GM12874 (cell line): ENCODE results near the gene LCN12.

Experiments
- TF ChIP-seq, protein P1 (sequence below): IDR thresholded peaks from 2 replicates; pipeline ENCODE4 v1.5.1; 2011; ENCODE audit warnings: low read depth, mild to moderate bottlenecking, control low read depth, low read length, moderate library complexity; ENCODE audit not compliant: insufficient read depth

The LCN12 gene

DNA sequence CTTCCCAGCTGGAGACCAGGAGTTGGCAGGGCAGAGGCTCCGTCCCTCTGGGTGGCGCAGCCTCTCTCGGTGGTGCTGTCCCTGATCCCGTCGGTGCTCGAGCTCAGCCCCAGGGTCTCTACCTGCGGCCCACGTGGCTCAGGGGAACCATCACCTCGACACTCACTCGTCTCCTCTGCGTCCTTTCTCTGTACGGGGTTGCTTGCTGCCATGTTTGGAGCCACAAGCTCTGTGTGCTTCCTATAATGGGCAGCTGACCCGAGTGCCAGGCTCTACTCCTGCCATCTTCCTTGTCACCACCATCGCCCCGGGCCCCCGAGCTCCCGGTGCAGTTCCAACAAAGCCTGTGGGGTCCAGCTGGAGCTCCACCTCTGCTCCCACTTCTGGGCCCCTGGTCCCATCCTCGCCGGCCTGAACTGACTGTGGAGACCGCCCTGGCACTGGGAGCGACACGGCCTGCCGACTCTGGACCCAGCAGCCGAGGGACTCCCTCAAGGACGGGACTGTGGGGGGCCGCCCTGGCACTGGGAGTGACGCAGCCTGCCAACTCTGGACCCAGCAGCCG lies 12.6 kb upstream of the LCN12 start:
- TF ChIP-seq, protein P1, sequence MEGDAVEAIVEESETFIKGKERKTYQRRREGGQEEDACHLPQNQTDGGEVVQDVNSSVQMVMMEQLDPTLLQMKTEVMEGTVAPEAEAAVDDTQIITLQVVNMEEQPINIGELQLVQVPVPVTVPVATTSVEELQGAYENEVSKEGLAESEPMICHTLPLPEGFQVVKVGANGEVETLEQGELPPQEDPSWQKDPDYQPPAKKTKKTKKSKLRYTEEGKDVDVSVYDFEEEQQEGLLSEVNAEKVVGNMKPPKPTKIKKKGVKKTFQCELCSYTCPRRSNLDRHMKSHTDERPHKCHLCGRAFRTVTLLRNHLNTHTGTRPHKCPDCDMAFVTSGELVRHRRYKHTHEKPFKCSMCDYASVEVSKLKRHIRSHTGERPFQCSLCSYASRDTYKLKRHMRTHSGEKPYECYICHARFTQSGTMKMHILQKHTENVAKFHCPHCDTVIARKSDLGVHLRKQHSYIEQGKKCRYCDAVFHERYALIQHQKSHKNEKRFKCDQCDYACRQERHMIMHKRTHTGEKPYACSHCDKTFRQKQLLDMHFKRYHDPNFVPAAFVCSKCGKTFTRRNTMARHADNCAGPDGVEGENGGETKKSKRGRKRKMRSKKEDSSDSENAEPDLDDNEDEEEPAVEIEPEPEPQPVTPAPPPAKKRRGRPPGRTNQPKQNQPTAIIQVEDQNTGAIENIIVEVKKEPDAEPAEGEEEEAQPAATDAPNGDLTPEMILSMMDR: no peak

DNA sequence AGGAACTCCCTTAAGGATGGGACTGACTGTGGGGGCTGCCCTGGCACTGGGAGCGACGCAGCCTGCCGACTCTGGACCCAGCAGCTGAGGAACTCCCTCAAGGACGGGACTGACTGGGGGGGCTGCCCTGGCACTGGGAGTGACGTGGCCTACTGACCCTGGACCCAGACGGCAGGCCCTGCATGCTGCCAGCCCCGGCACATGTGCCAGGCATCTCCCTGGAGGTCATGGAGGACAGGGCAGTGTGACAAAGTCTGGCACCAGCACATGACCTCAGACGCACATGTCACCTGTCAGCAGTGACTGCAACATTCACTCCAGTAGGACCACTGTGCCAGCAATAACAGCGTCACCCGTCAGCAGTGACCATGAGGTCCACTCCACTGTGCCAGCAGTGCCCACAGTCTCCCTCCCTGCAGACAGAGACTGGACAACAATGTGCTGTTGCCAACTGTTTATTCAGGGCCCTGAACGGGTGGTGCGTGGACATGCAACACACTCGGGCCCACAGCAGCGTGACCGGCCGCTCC lies 12.0 kb upstream of the LCN12 start:
- TF ChIP-seq, protein P1: no peak

DNA sequence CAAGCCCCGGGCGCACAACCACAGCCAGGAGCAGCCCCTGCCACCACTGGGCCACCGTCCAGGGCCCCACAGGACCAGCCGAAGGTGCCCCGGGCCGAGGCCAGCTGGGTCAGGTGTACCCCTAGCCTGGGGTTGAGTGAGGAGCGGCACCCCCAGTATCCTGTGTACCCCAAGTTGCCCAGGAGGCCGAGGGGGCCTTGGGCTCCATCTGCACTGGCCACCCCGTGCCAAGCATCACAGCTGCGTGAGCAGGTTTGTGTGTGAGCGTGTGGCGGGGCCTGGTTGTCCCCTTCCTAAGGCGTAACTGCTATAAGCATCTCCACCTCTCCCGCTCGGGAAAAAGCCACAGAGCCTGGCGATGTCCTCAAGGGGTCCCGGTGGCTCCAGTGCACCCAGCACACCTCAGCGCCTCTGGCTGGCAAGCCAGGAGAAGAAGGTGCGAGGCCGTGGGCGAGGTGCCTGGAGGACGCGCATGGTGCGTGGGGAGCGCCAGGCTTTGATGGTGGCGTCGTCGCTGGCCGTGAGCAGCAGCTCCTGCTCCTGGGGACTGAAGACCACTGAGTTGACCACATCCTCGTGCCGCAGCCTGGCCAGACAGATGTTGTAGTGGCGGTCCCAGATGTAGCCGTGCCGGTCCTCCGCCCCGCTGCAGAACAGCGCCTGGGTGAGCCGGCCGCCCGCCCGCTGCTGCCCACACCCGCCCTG lies 11.4 kb upstream of the LCN12 start:
- TF ChIP-seq, protein P1: no peak

DNA sequence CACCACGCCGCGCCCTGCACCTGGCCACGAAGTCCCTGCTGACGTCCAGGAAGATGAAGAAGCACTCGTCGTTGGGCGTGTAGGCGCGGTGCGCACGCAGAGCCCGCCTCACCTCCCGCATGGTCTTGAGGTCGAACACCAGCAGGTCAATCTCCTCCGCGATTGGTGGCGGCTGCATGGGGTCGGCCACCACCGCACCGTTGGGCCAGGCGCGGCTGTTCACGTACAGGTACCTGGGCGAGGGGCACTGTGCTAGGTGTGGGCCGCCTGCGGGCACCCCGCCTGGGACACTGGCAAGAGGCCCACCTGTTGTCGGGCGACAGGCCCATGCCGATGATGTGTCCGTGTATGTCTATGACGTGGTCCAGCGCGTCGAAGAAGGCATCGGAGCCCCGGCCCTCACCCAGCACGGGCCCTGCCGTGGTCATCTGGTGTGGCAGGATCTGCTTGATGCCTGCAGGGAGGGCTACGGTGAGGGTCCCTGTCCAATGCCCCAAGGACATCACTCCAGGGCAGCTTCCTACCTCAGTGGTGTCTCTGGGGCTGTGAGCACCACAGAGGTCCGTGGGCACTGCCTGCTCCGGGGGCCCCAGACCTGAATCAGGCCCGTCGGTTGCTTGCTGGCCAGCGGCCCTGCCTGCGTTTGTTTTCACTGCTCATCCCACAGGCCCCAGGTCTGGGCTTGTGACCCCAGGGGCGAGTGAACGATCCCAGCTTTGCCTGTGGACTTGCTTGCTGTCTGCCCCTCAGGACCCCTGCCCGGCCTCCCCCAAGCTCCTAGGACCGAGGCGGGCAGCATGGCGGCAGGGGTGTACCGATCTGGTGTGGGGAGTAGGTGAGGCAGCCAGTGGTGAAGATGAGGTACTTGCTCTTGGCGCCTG lies 10.6 kb upstream of the LCN12 start:
- TF ChIP-seq, protein P1: no peak

DNA sequence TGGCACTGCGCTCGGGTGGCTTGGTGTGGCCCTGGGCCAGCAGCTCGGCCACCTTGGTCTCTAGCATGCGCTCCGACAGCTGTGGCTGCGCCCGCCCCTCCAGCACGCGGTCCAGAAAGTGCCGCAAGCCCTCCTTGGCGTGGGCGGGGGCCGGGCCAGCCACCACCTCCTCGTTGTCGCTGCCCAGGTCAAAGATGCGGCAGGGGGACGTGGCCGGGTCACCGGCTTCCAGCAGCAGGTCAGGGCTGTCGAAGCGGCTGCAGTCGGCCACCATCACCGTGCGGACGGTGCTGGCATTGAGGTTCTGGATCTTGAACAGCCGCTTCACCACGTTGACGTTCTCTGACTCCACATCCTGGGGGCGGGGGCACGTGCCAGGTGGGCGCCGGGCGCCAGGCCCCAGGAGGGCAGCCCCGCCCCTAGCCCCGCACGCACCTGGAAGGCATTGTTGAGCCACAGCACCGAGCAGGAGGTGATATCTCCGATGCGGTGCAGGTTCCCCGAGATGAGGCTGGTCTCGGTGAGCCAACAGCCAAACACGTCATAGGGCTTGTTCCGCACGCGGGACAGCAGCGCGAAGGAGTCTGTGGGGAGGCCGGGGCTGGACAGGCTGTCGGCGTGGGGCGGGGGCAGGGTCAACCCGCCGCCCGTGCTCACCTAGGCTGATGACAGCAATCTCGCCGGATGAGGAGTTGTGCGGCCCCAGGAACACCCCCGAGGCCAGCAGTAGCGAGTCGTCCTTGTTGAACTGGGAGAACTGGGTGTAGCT lies 9.8 kb upstream of the LCN12 start:
- TF ChIP-seq, protein P1: no peak

DNA sequence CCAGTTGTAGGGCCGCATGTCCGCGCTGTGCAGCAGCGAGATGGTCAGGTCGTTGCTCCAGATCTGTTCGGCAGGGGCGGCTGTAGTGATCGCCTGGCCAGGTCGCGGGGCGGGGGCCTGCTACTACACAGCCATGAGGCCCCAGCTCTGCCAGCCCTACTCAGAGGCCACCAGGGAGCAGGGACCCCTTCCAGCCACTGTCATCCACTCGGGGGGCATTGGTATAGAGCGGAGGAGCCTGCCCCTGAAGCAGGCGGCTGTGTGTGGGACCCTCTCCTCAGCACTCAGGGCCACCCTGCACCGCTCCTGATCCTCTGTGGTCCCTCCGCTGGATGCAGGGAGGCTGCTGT lies 9.2 kb upstream of the LCN12 start:
- TF ChIP-seq, protein P1: no peak
